Erythroblast (primary cell): ENCODE results near the gene LCK.

ENCODE experiments used
- GATA1 ChIP-seq: IDR thresholded peaks from 2 replicates; pipeline ENCODE4 v1.6.1; 2011; ENCODE audit warnings: low read depth, mild to moderate bottlenecking, control low read depth, low read length, moderate library complexity
- POLR2A ChIP-seq: IDR thresholded peaks from 2 replicates; pipeline ENCODE4 v1.6.1; 2011; ENCODE audit warnings: mild to moderate bottlenecking, low read length

GRCh38 chr1:32231843-32232432, 19.1 kb upstream of the LCK start:
- TF ChIP-seq POLR2A (peak; percentile 31), GATA1 (no peak)
